Measurements from ENCODE around the gene NRAS. TPM values are rescaled to one million over a fixed set of nuclear protein-coding genes. Genes with fewer than 3 reads are reported as not detected.
A peak's percentile ranks its signal among the peaks of the same experiment; 100 is the strongest.

NRAS gene
- total RNA-seq, 2 experiments from 2014 or later = 51.7 to 52.1 TPM

GRCh38 chr1:114696810-114697209, 19.8 kb downstream of the NRAS start:
- no peak overlapping the region for H3K27ac Mint-ChIP-seq
- no peak for DNase-seq
- H3K9me3 Mint-ChIP-seq = no peaks in the 10 kb centered on the region
- CTCF ChIA-PET = no interaction called here
- POLR2A ChIA-PET = no interaction called here
- H3K4me1 Mint-ChIP-seq (ENCODE audit: low read depth) = no peaks in the 10 kb centered on the region
- intact Hi-C loops (cut with micrococcal nuclease) = no loop called here
- H3K36me3 Mint-ChIP-seq = no peaks in the 10 kb centered on the region
- H3K27me3 Mint-ChIP-seq = peaks cover 2% of the 10 kb centered on the region
- H3K4me3 Mint-ChIP-seq = no peak overlapping the region

- Mint-ChIP-seq H3K27ac (no peak within 1 kb of the TSS), H3K9me3 (no peaks in the 10 kb centered on the region), H3K36me3 (no peaks in the 10 kb centered on the region), H3K27me3 (peaks cover 3% of the 10 kb centered on the region), H3K4me1 (ENCODE audit: low read depth) (no peaks in the 10 kb centered on the region), H3K4me3 (no peak within 1 kb of the TSS)
- POLR2A ChIA-PET = no interaction called here
- intact Hi-C loops (cut with micrococcal nuclease) = no loop called here
- DNase-seq = no peak
- CTCF ChIA-PET = no interaction called here
Measured at GRCh38 chr1:114695430-114696058, 21.0 kb downstream of the NRAS start, which contains the start of gene AMPD1. TSS of gene AMPD1 (minus strand) at chr1:114695546. CDS start at chr1:114695471, 75 bp downstream.

- Mint-ChIP-seq H3K27ac (no peak overlapping the region), H3K27me3 (peaks cover 4% of the 10 kb centered on the region), H3K36me3 (no peaks in the 10 kb centered on the region), H3K9me3 (no peaks in the 10 kb centered on the region), H3K4me3 (no peak overlapping the region), H3K4me1 (ENCODE audit: low read depth) (no peaks in the 10 kb centered on the region)
- intact Hi-C loops (cut with micrococcal nuclease) = no loop called here
- CTCF ChIA-PET = interaction anchor here (0.7 kb wide), 1 partner anchor 355 kb away, joined by 3 read pairs; no protein-coding TSS in a partner anchor
- DNase-seq = no peak
- POLR2A ChIA-PET = no interaction called here
Measured at GRCh38 chr1:114694540-114695310, 21.8 kb downstream of the NRAS start.

GRCh38 chr1:114692947-114693346, 23.6 kb downstream of the NRAS start:
- no peak for DNase-seq
- Mint-ChIP-seq H3K27me3 (peaks cover 15% of the 10 kb centered on the region), H3K27ac (no peak overlapping the region), H3K9me3 (no peaks in the 10 kb centered on the region), H3K4me3 (no peak overlapping the region), H3K4me1 (ENCODE audit: low read depth) (no peaks in the 10 kb centered on the region), H3K36me3 (no peaks in the 10 kb centered on the region)
- ChIA-PET CTCF (interaction anchor here (1.1 kb wide), 1 partner anchor 346 kb away, joined by 6 read pairs; no protein-coding TSS in a partner anchor), POLR2A (no interaction called here)
- intact Hi-C loops (cut with micrococcal nuclease) = no loop called here

GRCh38 chr1:114691061-114691460, 25.5 kb downstream of the NRAS start:
- no peak overlapping the region for H3K4me3 Mint-ChIP-seq
- no peaks in the 10 kb centered on the region for H3K36me3 Mint-ChIP-seq
- H3K9me3 Mint-ChIP-seq = no peaks in the 10 kb centered on the region
- no peak overlapping the region for H3K27ac Mint-ChIP-seq
- ChIA-PET CTCF (no interaction called here), POLR2A (no interaction called here)
- no peak for DNase-seq
- H3K27me3 Mint-ChIP-seq = peaks cover 27% of the 10 kb centered on the region
- no peaks in the 10 kb centered on the region for H3K4me1 Mint-ChIP-seq (ENCODE audit: low read depth)
- intact Hi-C loops (cut with micrococcal nuclease) = no loop called here

GRCh38 chr1:114690148-114690547, 26.4 kb downstream of the NRAS start:
- Mint-ChIP-seq H3K4me3 (no peak overlapping the region), H3K27ac (no peak overlapping the region), H3K27me3 (peaks cover 25% of the 10 kb centered on the region), H3K9me3 (no peaks in the 10 kb centered on the region), H3K36me3 (no peaks in the 10 kb centered on the region), H3K4me1 (ENCODE audit: low read depth) (no peaks in the 10 kb centered on the region)
- intact Hi-C loops (cut with micrococcal nuclease) = no loop called here
- ChIA-PET CTCF (no interaction called here), POLR2A (no interaction called here)
- DNase-seq = no peak

GRCh38 chr1:114688526-114688925, 28.0 kb downstream of the NRAS start:
- intact Hi-C loops (cut with micrococcal nuclease) = no loop called here
- Mint-ChIP-seq H3K4me1 (ENCODE audit: low read depth) (no peaks in the 10 kb centered on the region), H3K27me3 (peaks cover 29% of the 10 kb centered on the region), H3K27ac (no peak overlapping the region), H3K9me3 (no peaks in the 10 kb centered on the region), H3K36me3 (no peaks in the 10 kb centered on the region), H3K4me3 (no peak overlapping the region)
- DNase-seq = no peak
- POLR2A ChIA-PET = no interaction called here
- CTCF ChIA-PET = no interaction called here

- H3K27ac Mint-ChIP-seq = no peak overlapping the region
- no peaks in the 10 kb centered on the region for H3K4me1 Mint-ChIP-seq (ENCODE audit: low read depth)
- no peak for DNase-seq
- no peak overlapping the region for H3K4me3 Mint-ChIP-seq
- H3K36me3 Mint-ChIP-seq = no peaks in the 10 kb centered on the region
- peaks cover 32% of the 10 kb centered on the region for H3K27me3 Mint-ChIP-seq
- POLR2A ChIA-PET = no interaction called here
- CTCF ChIA-PET = no interaction called here
- intact Hi-C loops (cut with micrococcal nuclease) = no loop called here
- no peaks in the 10 kb centered on the region for H3K9me3 Mint-ChIP-seq
Measured at GRCh38 chr1:114685851-114686250, 30.7 kb downstream of the NRAS start.

- Mint-ChIP-seq H3K4me1 (ENCODE audit: low read depth) (no peaks in the 10 kb centered on the region), H3K9me3 (no peaks in the 10 kb centered on the region), H3K36me3 (no peaks in the 10 kb centered on the region), H3K27ac (no peak overlapping the region), H3K4me3 (no peak overlapping the region), H3K27me3 (peaks cover 18% of the 10 kb centered on the region)
- ChIA-PET CTCF (no interaction called here), POLR2A (no interaction called here)
- intact Hi-C loops (cut with micrococcal nuclease) = no loop called here
- DNase-seq = no peak
Measured at GRCh38 chr1:114677691-114678090, 38.9 kb downstream of the NRAS start.

- H3K27me3 Mint-ChIP-seq = peaks cover 18% of the 10 kb centered on the region
- H3K27ac Mint-ChIP-seq = no peak overlapping the region
- POLR2A ChIA-PET = no interaction called here
- intact Hi-C loops (cut with micrococcal nuclease) = no loop called here
- H3K4me1 Mint-ChIP-seq (ENCODE audit: low read depth) = no peaks in the 10 kb centered on the region
- no peaks in the 10 kb centered on the region for H3K36me3 Mint-ChIP-seq
- DNase-seq = no peak
- no peak overlapping the region for H3K4me3 Mint-ChIP-seq
- H3K9me3 Mint-ChIP-seq = no peaks in the 10 kb centered on the region
- CTCF ChIA-PET = interaction anchor here (0.7 kb wide), 1 partner anchor 304 kb away, joined by 3 read pairs; no protein-coding TSS in a partner anchor
Measured at GRCh38 chr1:114676115-114676514, 40.5 kb downstream of the NRAS start.

GRCh38 chr1:114671939-114672275, 44.7 kb downstream of the NRAS start:
- H3K4me1 Mint-ChIP-seq (ENCODE audit: low read depth) = peaks cover 7% of the 10 kb centered on the region
- peaks cover 4% of the 10 kb centered on the region for H3K27me3 Mint-ChIP-seq
- intact Hi-C loops (cut with micrococcal nuclease) = loop anchor here (1.0 to 5.0 kb wide), 2 partner anchors 326 to 390 kb away; no protein-coding TSS in a partner anchor
- no peak overlapping the region for H3K27ac Mint-ChIP-seq
- no peaks in the 10 kb centered on the region for H3K36me3 Mint-ChIP-seq
- no peak overlapping the region for H3K4me3 Mint-ChIP-seq
- no peaks in the 10 kb centered on the region for H3K9me3 Mint-ChIP-seq
- ChIA-PET POLR2A (interaction anchor here (0.6 kb wide), 1 partner anchor 107 kb away, joined by 3 read pairs; no protein-coding TSS in a partner anchor), CTCF (interaction anchor here (0.9 to 1.4 kb wide), 4 partner anchors 24 to 693 kb away, joined by 3 to 4 read pairs (median 3); no protein-coding TSS in a partner anchor)
- DNase-seq = no peak

- peak overlapping the region; percentile 30 for H3K4me3 Mint-ChIP-seq
- H3K9me3 Mint-ChIP-seq = no peaks in the 10 kb centered on the region
- no peak for DNase-seq
- POLR2A ChIA-PET = interaction anchor here (0.6 kb wide), 1 partner anchor 108 kb away, joined by 3 read pairs; no protein-coding TSS in a partner anchor
- peaks cover 4% of the 10 kb centered on the region for H3K27me3 Mint-ChIP-seq
- H3K27ac Mint-ChIP-seq = no peak overlapping the region
- no peaks in the 10 kb centered on the region for H3K36me3 Mint-ChIP-seq
- intact Hi-C loops (cut with micrococcal nuclease) = loop anchor here (1.0 to 5.0 kb wide), 2 partner anchors 325 to 391 kb away; no protein-coding TSS in a partner anchor
- H3K4me1 Mint-ChIP-seq (ENCODE audit: low read depth) = peaks cover 7% of the 10 kb centered on the region
- CTCF ChIA-PET = interaction anchor here (0.9 to 1.4 kb wide), 5 partner anchors 23 to 693 kb away, joined by 3 to 4 read pairs (median 3); no protein-coding TSS in a partner anchor
Measured at GRCh38 chr1:114671011-114671938, 45.3 kb downstream of the NRAS start.
